ENCODE data around the gene NOXO1. TPM values are rescaled to one million over a fixed set of nuclear protein-coding genes. Genes with fewer than 3 reads are reported as not detected.

NOXO1 gene
- polyA plus RNA-seq, 1 of the 3 experiments (the other 2 are of a cell fraction) = 0.21 TPM

DNA sequence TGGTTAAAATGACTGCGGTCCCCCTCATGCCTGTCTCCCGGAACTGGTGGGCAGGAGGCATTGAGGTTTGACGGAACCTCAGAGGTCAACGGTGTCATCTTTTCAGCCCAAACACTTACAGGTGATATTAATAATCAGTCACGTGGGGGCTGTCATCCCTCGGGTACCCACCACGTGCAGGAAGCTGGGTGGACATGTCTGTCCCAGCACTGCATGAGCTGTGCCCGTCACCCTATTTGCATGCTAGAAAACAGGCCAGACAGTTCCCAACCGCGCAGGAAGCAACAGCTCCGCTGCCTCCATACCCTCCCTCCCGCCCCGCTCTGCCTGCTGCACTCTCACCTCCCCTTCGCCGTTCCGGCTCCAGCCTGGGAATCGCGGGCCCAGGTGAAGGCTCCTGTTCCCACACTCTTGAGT lies 9.9 kb upstream of the NOXO1 start:
- H3F3A ChIP-seq (replicated peaks; ENCODE audit: insufficient read depth) = peaks cover 16% of the 10 kb centered on the region
- peaks cover 2% of the 10 kb centered on the region; the same call in 1 of the 2 replicates for H3K79me2 ChIP-seq (ENCODE audit: insufficient read depth)
- ChIA-PET POLR2A (no interaction called here), CTCF (interaction anchor here (1.3 to 12.9 kb wide), 2 partner anchors 13 to 18 kb away, joined by 4 to 108 read pairs; no protein-coding TSS in a partner anchor)
- H3K4me3 ChIP-seq (ENCODE audit: low read depth in 2 of 2, low read length in 1 of 2) = peak overlapping the region in 1 of 2 experiments; percentile 62; a peak in 1 of 4 replicates
- peaks cover 0 to 5% of the 10 kb centered on the region in 2 experiments for H3K36me3 ChIP-seq (replicated peaks in 1 of 2; ENCODE audit: control insufficient read depth in 1 of 2, insufficient read depth in 2 of 2, low read length in 1 of 2)
- no peak overlapping the region for H3K27ac ChIP-seq (ENCODE audit: low read depth in 2 of 2, low read length in 1 of 2)
- TF ChIP-seq FOSL2 (IDR thresholded peaks at IDR 0.05; ENCODE audit: borderline replicate concordance, low read depth) = no peak
- TF ChIP-seq EZH2phosphoT487 (IDR thresholded peaks at IDR 0.05; ENCODE audit: borderline replicate concordance, low read depth) = no peak
- no peak for TF ChIP-seq JUND (IDR thresholded peaks at IDR 0.05)
- no peak for TF ChIP-seq GABPA (IDR thresholded peaks at IDR 0.05; ENCODE audit: low read depth)
- TF ChIP-seq RCOR1 (IDR thresholded peaks at IDR 0.05; ENCODE audit: low read length) = no peak
- no peak for TF ChIP-seq TCF12 (IDR thresholded peaks at IDR 0.05)
- TF ChIP-seq FOXJ3 (CRISPR knock-in tag; IDR thresholded peaks at IDR 0.05) = no peak
- TF ChIP-seq TEAD4 (IDR thresholded peaks at IDR 0.05; ENCODE audit: borderline replicate concordance, insufficient read depth) = no peak
- TF ChIP-seq TAF1 (IDR thresholded peaks at IDR 0.05; ENCODE audit: borderline replicate concordance, low read depth, low read length) = no peak
- TF ChIP-seq, protein P1, sequence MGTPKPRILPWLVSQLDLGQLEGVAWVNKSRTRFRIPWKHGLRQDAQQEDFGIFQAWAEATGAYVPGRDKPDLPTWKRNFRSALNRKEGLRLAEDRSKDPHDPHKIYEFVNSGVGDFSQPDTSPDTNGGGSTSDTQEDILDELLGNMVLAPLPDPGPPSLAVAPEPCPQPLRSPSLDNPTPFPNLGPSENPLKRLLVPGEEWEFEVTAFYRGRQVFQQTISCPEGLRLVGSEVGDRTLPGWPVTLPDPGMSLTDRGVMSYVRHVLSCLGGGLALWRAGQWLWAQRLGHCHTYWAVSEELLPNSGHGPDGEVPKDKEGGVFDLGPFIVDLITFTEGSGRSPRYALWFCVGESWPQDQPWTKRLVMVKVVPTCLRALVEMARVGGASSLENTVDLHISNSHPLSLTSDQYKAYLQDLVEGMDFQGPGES (IDR thresholded peaks at IDR 0.05; ENCODE audit: low read depth, low read length) = no peak
- TF ChIP-seq, protein P2, sequence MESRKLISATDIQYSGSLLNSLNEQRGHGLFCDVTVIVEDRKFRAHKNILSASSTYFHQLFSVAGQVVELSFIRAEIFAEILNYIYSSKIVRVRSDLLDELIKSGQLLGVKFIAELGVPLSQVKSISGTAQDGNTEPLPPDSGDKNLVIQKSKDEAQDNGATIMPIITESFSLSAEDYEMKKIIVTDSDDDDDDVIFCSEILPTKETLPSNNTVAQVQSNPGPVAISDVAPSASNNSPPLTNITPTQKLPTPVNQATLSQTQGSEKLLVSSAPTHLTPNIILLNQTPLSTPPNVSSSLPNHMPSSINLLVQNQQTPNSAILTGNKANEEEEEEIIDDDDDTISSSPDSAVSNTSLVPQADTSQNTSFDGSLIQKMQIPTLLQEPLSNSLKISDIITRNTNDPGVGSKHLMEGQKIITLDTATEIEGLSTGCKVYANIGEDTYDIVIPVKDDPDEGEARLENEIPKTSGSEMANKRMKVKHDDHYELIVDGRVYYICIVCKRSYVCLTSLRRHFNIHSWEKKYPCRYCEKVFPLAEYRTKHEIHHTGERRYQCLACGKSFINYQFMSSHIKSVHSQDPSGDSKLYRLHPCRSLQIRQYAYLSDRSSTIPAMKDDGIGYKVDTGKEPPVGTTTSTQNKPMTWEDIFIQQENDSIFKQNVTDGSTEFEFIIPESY (IDR thresholded peaks at IDR 0.05; ENCODE audit: borderline replicate concordance, low read depth) = no peak
- no peak for TF ChIP-seq RAD21 (IDR thresholded peaks at IDR 0.05; ENCODE audit: low read length)
- H3K4me2 ChIP-seq = 0 out of 2 replicates have a peak overlapping the region, but pooled peaks have one; percentile 85
- H4K20me1 ChIP-seq (ENCODE audit: insufficient read depth) = no peaks in the 10 kb centered on the region
- no peak for DNase-seq
- no peaks in the 10 kb centered on the region for H3K9me2 ChIP-seq
- no peaks in the 10 kb centered on the region for H3K9me3 ChIP-seq
- H2AFZ ChIP-seq (ENCODE audit: low read depth) = no peak overlapping the region
- H3K27me3 ChIP-seq (ENCODE audit: insufficient read depth) = no peaks in the 10 kb centered on the region
- 95% methylated on average over 13 of the region's 18 CpGs for WGBS (ENCODE audit: low lambda C conversion rate)
- peaks cover 0 to 18% of the 10 kb centered on the region in 2 experiments; a peak in 1 of 4 replicates for H3K4me1 ChIP-seq (ENCODE audit: control insufficient read depth in 1 of 2, insufficient read depth in 2 of 2, low read depth in 1 of 2, low read length in 1 of 2)
- H3K9ac ChIP-seq = no peak overlapping the region

DNA sequence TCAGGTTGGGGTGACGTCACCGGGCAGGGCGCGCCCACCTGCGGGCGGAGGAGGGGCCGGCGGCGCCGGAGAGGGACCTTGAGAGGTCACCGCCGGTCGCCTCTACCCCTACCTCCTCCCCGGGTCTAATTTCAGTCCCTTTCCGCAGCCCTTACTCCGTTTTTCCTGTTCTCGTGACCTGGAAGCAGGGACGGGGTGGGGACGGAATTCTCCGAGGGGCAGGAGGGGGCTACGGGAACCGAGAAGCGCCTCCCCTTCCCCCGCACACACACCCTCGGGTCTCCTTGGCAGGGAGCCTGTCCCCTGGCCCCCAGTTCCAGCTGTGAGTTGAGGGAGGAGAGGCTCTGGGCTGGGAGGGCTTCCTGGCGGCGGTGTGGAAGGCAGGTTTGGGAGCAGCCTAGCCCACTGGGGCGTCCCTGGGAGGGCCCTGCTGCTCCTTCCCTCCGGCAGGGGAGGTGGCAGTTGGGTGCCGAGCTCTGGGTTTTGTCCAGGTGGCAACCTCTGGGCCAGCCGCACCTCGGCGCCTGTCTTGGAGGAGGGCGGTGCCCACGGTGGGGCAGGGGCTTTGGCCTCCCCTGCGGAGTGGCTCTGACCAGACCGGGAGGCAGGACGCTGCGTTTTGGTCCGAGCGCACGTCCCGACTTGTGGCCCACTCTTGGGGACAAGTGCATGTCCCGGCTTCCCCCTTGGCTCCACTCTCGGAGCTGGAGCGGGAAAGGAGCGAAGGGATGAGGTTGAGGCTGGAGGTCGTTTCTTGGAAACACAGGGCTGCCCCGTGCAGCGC lies 9.3 kb upstream of the NOXO1 start:
- 0 out of 2 replicates have a peak overlapping the region, but pooled peaks have one; percentile 41 for H2AFZ ChIP-seq (ENCODE audit: low read depth)
- peaks cover 8% of the 10 kb centered on the region; the same call in 1 of the 2 replicates for H3K79me2 ChIP-seq (ENCODE audit: insufficient read depth)
- H3K27ac ChIP-seq (ENCODE audit: low read depth in 2 of 2, low read length in 1 of 2) = peak overlapping the region in 1 of 2 experiments; percentile 58; a peak in 1 of 4 replicates
- H3K4me1 ChIP-seq (ENCODE audit: control insufficient read depth in 1 of 2, insufficient read depth in 2 of 2, low read depth in 1 of 2, low read length in 1 of 2) = peaks cover 0 to 19% of the 10 kb centered on the region in 2 experiments; a peak in 1 of 4 replicates
- no peaks in the 10 kb centered on the region for H3K9me3 ChIP-seq
- H3K36me3 ChIP-seq (replicated peaks in 1 of 2; ENCODE audit: control insufficient read depth in 1 of 2, insufficient read depth in 2 of 2, low read length in 1 of 2) = peaks cover 4 to 11% of the 10 kb centered on the region in 2 experiments
- POLR2A ChIA-PET = interaction anchor here (2.3 kb wide), 1 partner anchor 26 kb away, joined by 8 read pairs; the partner anchor contains the start of gene RPS2
- H4K20me1 ChIP-seq (ENCODE audit: insufficient read depth) = no peaks in the 10 kb centered on the region
- TF ChIP-seq ELF1 (IDR thresholded peaks at IDR 0.05) = no peak
- peak overlapping the region; percentile 46; the same call in 1 of the 2 replicates for H3K9ac ChIP-seq
- DNase-seq = peak; percentile 82
- H3K27me3 ChIP-seq (ENCODE audit: insufficient read depth) = no peaks in the 10 kb centered on the region
- WGBS (ENCODE audit: low lambda C conversion rate) = 28% methylated on average over 23 of the region's 50 CpGs
- peak overlapping the region; percentile 62 for H3K4me3 ChIP-seq (ENCODE audit: low read depth in 2 of 2, low read length in 1 of 2)
- peaks cover 11% of the 10 kb centered on the region for H3F3A ChIP-seq (replicated peaks; ENCODE audit: insufficient read depth)
- H3K4me2 ChIP-seq = peak overlapping the region; percentile 85
- no peaks in the 10 kb centered on the region for H3K9me2 ChIP-seq
- CTCF ChIA-PET = interaction anchor here (1.3 to 12.9 kb wide), 3 partner anchors 8 to 18 kb away, joined by 4 to 108 read pairs (median 4); no protein-coding TSS in a partner anchor
